Activated gamma-delta T cell (primary cell): ENCODE data around the gene AP1G2.

Experiments
- DNase-seq: peaks from one replicate; lab custom pipeline; 2025; lab: John Stamatoyannopoulos, UW

AP1G2 gene

GRCh38 chr14:23518709-23519108 lies 48.9 kb downstream of the AP1G2 start:
- no peak for DNase-seq

GRCh38 chr14:23517650-23518326 lies 49.8 kb downstream of the AP1G2 start:
- no peak for DNase-seq

- no peak for DNase-seq
These were observed 53.0 kb downstream of the AP1G2 start for GRCh38 chr14:23514644-23514957.

- no peak for DNase-seq
These were observed 53.6 kb downstream of the AP1G2 start for GRCh38 chr14:23513818-23514643.

- no peak for DNase-seq
These were observed 54.4 kb downstream of the AP1G2 start for GRCh38 chr14:23513005-23513817.

- DNase-seq = no peak
These were observed 55.4 kb downstream of the AP1G2 start for GRCh38 chr14:23512156-23512555.
